SKM-1 treated with dmso at 0.1 percent for 144 hours (cell line): ENCODE results near the gene STT3B.

Experiments
- DNase-seq: peaks from one replicate; lab custom pipeline; 2025; ENCODE audit not compliant: unreplicated experiment; lab: John Stamatoyannopoulos, UW

STT3B gene

DNA sequence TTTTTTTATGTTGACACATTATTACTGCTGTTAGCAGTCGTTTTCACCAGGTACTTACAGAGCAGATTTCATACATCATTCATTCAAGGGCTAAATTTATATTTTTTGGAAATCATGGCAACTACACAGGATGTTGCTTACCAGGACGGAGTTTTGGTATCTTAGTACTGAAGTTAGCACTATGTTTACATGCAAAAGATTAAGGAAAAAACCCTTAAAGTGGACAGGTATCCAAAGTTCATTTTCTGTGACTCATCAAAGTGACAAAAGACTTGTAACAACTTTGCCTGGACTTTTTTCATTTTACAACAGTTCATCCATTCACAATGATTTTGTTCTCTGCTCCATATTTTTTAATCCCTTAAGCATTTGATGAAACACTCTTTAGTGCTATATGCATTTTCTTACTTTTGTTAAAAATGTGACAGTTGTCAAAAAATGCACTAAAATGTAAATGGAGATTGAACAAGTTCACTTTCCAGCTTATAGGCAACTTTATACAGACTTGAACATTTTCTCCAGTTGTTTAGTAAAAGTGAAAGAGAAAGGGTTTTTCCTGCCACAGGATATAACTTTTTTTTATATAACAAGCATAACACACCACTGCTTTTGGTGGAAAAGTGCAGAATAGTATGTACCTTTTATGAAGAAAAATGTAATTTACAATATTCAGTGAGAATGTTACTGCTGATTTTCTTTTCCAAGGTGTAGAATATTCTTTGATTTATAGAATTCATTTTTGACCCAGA, 104.1 kb downstream of the STT3B start:
- no peak for DNase-seq

DNA sequence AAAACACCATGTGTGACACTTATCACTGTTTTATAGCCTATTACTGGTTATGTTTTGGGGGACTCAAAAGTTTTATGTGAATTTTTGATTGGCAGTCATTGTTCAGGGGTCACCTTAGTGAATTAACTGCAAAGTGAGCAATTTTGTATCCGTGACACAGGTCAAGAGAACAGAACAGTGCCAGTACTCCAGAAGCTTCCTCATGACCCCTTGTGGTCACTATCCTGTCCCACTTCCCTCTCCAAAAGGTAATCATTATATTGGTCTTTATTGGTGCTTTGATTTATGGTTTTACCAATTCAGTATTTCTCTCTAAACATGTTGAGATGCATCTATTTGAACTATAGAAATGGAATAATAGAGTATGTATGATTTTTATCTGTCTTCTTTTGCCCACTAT, 107.1 kb downstream of the STT3B start:
- DNase-seq, result no peak

DNA sequence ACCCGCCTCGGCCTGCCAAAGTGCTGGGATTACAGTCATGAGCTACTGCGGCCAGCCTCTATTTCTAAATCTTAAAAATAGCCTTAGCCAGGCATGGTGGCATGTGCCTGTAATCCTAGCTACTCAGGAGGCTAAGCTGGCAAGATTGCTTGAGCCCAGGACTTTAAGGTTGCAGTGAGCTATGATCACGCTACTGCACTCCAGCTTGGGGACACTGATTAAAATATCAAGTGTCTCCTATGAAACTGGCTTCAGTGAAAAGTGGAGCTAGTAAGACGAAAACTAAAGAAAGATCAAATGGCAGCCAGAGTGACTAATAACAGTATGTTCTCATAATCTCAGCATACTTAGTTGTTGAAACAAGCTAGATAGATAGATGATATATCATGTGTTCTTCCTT, 112.5 kb downstream of the STT3B start:
- no peak for DNase-seq

DNA sequence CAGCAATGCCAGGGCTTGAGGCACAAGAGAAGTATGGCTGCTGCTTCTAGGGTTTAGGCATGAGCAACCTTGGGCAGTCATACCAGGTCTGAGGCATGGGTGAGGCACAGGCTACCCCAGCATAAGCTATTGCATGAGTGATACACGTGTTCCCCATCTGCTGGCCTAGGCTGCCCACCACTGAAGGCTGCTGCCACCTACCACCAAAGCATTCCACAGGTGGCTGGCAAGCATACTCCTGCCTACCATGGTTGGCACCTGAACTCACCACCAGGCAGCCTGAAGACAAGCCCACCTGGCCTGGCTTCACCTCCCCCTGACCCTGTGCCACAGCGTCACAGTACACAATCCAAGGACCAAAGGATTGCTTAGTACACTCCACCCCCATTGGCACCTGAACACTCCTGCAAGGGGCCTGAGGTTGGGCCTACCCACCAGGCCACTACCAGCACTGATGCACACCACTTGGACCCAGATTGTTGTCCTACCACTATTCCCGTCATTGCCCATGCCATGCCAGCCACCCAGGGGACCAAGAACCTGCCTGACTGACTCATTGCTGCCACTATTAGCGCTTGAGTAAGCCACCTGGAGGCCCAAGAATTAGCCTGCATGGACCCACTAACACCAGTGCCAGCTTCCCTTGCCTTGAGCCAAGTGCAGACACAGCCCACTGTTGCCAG, 115.7 kb downstream of the STT3B start:
- DNase-seq, result no peak

DNA sequence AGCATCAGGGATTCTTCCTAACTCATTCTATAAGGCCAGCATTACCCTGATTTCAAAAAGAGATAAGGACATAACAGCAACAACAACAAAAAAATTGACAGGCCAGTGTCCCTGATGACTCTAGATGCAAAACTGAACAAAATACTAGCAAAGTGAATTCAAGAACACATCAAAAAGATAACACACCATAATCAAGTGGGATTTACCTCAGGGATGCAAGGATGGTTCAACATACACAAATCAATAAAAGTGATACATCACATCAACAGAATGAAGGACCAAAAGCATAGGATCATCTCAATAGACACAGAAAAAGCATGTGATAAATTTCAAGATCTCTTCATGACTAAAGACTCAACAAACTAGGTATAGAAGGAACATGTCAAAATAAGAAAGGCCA, 119.6 kb downstream of the STT3B start:
- DNase-seq, result no peak

DNA sequence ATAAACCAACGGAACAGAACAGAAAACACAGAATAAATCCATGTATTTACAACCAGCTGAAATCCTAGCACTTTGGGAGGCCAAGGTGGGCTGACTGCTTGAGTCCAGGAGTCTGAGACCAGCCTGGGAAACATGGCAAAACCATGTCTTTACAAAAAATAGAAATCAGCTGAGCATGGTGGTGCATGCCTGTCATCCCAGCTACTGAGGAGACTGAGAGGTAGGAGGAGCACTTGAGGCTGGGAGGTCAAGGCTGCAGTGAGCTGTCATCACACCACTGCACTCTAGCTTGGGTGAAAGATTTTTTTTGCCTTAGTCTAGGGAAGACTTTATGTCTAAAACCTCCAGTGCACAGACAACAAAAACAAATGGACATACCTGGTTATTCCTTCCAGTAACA, 120.7 kb downstream of the STT3B start:
- no peak for DNase-seq

DNA sequence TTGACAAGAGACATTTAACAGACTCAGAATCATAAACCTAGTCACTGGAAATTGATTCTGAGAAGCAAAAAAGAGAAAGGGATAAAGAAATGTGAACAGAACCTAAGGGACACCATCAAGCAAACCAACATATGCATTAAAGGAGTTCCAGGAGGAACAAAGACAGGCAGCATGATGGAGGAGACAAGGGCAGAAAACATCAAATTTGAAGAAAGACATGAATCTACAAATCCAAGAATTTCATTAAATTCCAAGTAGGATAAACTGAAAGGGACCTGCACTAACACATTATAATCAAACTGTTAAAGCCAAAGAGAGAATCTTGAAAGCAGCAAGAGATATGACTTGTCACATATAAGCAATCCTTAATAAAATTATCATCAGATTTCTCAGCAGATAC, 122.3 kb downstream of the STT3B start:
- no peak for DNase-seq

DNA sequence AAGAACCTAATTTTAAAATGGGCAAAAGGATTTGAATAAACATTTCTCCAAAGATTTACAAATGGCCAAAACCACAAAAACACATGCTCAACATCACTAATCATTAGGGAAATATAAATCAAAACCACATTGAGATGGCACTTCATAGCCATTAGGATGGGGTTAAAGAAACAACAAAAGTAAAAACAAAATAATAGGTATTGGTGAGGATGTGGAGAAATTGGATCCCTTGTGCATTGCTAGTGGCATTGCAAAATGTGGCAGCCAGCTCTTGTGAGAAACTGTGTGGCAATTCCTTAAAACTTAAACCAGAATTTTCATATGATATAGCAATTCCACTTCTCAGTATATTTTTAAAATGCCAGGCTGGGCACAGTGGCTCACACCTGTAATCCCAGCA, 126.5 kb downstream of the STT3B start:
- no peak for DNase-seq

DNA sequence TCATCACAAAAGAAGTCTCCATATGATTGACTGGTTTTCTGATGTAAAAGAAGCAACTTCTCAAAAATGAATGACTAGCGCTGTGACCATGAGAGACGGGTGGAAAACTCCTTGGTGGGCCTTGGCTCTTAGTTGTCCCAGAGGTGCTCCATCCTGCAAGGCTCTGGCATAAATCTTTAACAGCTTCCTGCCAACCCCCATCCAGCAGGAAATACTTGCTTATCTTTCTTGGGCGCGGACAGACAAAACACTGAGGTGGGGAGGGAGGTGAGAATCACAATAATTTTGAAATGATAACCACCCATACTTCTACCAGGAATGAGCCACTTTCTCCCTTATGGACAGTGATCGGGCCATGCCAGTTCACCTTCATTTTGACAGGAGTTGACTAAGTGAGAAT, 128.6 kb downstream of the STT3B start:
- no peak for DNase-seq

DNA sequence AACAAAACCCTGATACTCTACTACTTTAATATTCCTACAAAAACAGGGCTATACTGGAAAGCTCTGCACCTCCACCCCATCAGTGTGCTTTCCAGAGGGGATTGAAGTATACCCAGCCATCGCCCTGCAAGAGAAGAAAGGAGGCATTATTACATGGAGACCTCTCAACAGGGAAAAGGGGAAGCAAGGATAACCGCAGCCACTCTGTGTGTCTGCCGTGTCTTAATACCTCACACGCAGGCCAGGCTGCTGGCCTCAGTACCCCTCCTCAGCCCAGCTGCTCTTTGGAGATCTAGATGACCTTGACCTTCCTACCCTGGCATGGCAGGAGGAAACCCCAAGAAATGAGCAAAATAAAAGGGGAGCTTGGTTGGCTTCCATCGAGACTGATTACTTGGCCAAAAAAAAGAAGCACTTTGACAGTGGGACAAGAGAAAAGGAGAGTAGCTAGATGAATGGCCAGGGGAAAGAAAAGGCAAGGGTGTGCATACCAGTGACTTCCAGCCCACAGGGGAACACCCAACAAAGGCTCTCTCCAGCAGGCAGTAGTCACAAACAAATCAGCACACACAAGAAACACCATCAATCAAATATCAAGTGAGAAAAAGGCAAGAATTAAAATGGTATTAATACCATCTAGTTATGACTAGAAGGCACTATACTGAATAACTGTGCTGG, 129.4 kb downstream of the STT3B start:
- DNase-seq, result peak; percentile 64

DNA sequence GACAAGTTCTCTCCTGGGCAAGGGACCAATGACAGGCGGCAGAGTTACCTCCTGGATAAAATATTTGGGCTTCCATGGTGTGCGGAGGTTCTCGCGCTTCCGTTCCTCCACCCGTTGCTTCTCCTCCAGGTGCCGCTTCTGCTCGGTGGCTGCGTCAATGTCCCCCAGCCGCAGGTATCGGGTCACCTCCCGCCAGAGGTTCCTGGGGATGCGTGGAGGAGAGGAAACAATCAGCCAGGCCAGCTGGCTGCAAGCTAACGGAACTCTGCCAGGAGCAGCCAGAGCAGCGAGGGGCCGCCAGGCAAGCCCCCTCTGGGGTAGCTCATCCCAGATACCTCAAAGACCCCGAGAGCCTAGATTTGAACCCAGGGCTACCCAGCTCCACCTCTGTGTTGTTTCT, 131.3 kb downstream of the STT3B start:
- DNase-seq, result no peak

DNA sequence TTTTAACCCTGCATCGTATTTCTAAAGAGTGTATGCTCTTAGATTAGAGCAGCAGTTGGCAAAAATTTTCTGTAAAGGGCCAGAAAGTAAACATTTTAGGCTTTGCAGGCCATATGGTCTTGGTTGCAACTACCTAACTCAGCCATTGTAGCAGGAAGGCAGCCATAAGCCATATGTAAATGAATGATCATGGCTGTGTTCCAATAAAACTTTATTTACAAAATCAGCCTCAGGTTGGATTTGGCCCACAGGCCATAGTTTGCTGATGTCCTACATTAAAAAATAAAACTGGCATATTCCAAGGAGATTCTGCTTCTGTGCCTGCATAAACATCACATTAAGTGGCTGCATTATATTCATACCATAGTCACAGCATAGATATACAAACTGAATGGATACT, 134.9 kb downstream of the STT3B start:
- no peak for DNase-seq

DNA sequence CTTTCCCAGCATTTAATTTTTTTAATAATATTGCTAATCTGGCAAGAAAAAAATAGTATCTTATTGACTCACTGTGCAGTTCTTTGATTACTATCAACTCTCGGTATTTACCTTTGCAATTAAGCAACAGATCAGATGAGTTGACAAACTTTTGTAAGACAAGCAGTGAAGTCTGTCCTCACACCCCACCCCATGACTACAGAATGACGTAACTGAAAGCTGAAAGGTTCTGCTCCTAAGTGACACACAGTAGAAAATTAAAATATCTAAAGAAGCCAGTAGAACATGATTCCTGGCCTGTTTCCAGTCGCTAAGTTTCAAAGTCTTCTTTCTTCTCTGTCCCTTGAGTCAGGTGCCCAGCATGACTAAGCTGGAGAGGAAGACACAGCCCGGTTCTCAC, 135.5 kb downstream of the STT3B start:
- no peak for DNase-seq

DNA sequence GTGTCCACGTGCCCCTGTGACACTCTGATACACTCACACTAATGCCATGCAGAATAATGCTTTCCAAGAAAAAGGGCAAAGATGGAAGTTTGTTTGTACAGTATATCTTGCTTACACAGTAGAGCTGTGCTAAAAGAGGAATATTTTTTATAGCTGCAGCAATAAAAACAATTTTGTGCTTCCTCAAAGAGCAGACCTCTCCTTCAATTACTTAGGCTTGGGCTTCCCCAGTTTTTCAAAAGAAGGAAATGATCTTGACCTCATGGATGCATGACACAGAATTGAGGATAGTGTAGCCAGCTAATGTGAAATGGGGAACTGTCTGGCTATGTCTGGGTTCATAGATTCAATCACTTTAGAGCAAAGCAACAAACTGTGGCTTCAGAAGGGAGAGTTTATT, 137.4 kb downstream of the STT3B start:
- DNase-seq, result no peak

DNA sequence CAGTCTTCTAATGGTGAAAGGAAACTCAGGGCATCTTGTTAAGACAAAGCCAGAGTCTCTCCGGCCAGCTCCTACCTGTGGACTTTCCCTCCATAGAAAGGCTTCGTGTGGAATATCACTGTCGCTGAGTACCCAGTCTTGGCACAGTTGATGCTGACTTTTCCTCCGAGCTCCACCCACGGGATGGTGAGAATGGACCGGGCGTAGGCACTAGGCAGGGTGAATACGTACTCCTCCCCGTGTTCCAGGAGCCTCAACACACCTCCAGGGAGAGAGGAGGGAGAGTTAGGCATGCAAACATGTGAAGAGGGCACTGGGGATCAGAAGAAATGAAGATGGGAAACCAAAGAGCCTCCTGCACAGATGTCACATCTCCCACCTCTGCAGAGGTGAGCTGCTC, 138.0 kb downstream of the STT3B start:
- DNase-seq, result no peak

DNA sequence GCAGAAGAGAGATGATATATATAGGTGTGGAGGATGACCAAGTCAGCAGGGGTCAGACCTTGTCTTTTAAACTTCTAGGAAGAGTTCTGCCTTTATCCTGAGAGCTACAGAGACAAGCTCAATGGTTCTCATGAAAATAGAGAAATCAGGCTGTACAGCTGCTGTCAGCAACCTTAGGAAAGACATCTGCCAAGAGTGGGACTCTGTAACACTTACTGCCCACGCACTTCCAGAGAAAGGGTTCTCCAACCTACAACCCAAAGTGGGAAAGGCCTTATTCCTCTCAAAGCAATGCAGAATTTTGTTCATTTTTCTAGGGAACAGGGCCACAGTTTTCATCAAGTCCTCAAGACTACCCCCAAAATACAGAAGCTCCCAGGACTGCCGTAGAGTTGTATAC, 138.7 kb downstream of the STT3B start:
- no peak for DNase-seq

DNA sequence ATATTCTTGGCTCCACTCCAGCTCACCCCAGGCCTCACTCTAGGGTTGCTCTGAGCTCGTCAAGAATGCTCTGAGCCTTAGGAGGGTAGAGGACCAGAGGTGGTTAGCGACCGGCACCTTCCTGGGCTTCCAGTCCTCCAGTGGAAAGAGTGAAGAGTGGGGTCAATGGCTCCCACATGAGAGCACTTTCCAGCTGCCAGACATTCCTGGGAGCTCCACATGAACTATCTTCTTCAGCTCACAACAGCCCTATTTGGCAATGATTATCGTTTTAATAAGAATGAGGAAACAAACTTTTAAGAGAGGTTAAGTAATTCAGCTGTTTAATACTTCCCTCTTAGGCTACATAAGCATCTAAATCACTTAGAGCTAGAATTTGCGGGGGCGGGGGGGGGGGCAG, 139.3 kb downstream of the STT3B start:
- no peak for DNase-seq

DNA sequence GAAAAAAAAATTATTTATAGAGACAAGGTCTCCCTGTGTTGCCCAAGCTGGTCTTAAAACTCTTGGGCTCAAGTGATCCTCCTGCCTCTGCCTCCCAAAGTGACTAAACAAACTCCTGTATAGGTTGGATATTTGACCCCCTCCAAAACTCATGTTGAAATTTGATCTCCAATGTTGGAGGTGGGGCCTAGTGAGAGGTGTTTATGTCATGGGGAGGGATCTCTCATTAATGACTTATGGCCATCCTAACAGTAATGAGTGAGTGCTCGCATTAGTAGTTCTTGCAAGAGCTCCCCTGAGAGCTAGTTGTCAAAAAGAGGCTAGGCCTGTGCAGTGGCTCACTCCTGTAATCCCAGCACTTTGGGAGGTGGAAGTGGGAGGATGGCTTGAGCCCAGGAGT, 141.2 kb downstream of the STT3B start:
- DNase-seq, result no peak

DNA sequence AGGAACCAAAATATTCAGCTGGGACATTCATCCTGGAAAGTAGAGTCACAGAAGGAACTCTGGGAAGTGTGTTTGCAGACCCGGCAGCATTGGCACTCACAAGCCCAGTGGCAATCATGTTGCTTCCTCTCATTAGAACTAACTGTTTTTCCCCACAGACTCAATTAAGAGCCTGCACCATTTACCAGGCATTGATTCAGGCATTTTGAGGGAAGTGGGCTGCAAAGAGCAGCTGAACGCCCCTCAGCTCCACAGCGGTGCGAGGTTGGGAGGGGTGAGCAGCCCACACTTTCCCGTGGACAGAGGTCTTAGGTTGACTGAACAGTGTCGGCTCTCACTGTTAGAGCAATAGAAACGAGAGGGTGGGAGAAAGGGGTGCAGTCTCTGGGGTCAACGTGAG, 143.8 kb downstream of the STT3B start:
- DNase-seq, result no peak

DNA sequence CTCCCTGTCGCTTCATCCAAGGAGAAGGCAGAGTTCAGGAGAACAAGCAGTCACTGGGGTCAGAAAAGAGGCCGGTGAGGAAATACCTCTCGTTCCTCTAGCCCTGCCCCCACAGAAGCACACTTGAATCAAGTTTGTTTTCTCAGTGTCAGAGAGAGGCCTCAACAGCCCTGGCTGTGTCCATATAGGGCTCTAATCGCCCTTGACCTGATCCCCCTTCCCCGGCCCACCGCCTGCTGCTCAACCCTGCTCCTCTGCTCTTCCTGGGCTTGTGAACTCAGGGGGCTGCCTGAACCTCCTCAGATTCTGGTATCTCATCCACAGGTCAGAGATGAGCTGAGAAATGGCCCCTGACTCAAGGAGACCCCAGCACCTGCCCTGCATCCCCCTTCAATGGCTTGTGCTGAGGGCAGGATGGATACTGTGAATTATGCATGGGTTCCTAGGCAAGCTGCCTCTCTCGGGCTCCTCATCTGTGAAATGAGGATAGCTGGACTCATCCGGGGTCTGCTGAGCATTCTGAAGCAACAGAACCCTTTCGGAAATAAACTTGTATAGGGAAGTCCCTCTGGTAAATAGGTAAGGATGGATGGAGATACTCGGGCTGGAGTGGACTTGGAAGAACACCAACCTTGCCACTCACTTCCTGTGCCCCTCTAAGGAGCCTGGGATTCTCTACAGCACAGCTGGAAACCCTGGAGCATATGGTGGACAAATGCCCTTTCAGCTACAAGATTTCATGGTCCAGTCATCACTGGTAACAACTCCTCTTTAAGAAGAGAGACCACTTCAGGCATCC, 147.5 kb downstream of the STT3B start:
- no peak for DNase-seq
